Measurements from ENCODE around the gene NTN3.

The NTN3 gene

GRCh38 chr16:2514333-2515179 is 43.5 kb downstream of the NTN3 start:
- peak overlapping the region; percentile 92 for H3K4me3 ChIP-seq (ENCODE audit: low read depth, low read length)
- TF ChIP-seq CTCF (IDR thresholded peaks at IDR 0.05; ENCODE audit: low read depth, low read length) = no peak

GRCh38 chr16:2515180-2515851 is 44.2 kb downstream of the NTN3 start:
- no peak for TF ChIP-seq CTCF (IDR thresholded peaks at IDR 0.05; ENCODE audit: low read depth, low read length)
- H3K4me3 ChIP-seq (ENCODE audit: low read depth, low read length) = peak overlapping the region; percentile 92

DNA sequence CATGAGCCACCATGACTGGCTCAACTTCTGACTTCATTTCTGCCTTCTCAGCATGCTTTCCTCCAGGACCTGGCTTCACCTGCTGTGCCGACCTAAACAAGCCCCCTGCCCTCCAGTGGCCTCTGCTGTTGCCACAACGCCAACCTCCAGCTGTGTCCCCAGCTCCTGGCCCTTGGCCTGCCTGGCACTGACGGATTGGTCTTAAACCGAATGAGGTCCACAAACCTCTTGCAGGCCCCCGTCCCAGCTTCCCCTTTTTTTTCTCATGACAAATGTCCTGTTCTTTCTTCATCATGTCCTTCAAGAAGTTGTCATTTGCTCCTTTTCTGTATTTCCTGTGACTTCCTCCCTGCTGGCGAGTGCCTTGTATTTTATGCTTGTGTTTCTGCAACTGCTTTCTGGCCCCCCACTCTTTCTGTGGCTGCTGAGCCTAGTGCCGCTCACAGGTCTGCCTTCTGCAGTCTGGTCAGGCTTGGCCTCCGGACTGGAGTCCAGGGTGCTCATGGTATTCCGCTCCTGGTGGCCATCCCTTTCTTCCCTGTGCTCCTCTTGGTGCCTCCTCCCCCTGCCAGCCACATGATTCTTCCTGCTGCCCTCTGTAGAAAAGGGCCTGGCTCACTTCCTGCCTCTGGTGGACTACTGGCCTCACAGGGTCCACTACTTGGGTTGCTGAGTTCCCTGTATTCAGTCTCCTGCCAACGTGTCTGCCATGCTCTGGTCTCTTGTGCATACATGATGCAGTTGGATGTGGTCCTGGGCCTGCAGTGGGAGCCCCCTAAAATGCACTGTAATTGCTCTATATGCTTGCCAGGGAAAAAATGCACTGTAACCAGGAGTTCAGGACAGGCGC is 45.5 kb downstream of the NTN3 start:
- TF ChIP-seq CTCF (IDR thresholded peaks at IDR 0.05; ENCODE audit: low read depth, low read length) = no peak
- H3K4me3 ChIP-seq (ENCODE audit: low read depth, low read length) = no peak overlapping the region

- TF ChIP-seq CTCF (IDR thresholded peaks at IDR 0.05; ENCODE audit: low read depth, low read length) = no peak
- H3K4me3 ChIP-seq (ENCODE audit: low read depth, low read length) = no peak overlapping the region
Measured at GRCh38 chr16:2517954-2518605, 47.0 kb downstream of the NTN3 start.

GRCh38 chr16:2518823-2519710 is 48.0 kb downstream of the NTN3 start:
- no peak for TF ChIP-seq CTCF (IDR thresholded peaks at IDR 0.05; ENCODE audit: low read depth, low read length)
- no peak overlapping the region for H3K4me3 ChIP-seq (ENCODE audit: low read depth, low read length)

- TF ChIP-seq CTCF (IDR thresholded peaks at IDR 0.05; ENCODE audit: low read depth, low read length) = no peak
- H3K4me3 ChIP-seq (ENCODE audit: low read depth, low read length) = 0 out of 2 replicates have a peak overlapping the region, but pooled peaks have one; percentile 30
Measured at GRCh38 chr16:2519711-2520080, 48.6 kb downstream of the NTN3 start.
